ENCODE results near the gene CNGA4. TPM values are rescaled to one million over a fixed set of nuclear protein-coding genes. Genes with fewer than 3 reads are reported as not detected.

Gene CNGA4
- total and polyA plus RNA-seq, 2 of the 4 experiments (the other 2 are of a cell fraction): under 0.01 to 0.12 TPM

DNA sequence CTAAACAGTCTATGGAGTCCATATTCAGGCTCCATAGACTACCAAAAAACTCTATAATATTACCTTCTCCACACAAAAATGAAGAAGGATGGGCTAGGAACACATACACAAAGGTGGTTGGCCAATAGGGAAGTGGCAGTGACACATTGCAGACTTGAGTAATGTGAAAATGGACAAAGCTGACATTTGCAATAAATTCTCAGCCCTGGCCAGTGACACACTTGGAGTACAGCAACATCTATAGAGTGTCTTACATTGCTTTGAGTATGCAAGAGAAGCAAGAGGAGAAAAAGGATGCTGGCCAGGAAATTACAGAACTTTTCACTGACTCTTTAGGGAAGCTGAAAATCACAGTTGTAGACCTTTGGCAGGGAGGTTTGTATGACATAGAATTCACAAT is 47.1 kb upstream of the CNGA4 start:
- intact Hi-C loops (cut with micrococcal nuclease): no loop called here
- no peaks in the 10 kb centered on the region for H3K9me3 ChIP-seq (ENCODE audit: control insufficient read depth, insufficient read depth, low read length)
- H3K4ac ChIP-seq (ENCODE audit: low read depth, low read length): no peak overlapping the region
- dilution Hi-C loops (cut with HindIII; ENCODE audit: low sequenced_read_pairs, unreplicated experiment): no loop called here
- no peaks in the 10 kb centered on the region for H3K36me3 ChIP-seq (ENCODE audit: control insufficient read depth, insufficient read depth, low read length)
- DNase-seq: no peak
- no peaks in the 10 kb centered on the region for H3K79me1 ChIP-seq (ENCODE audit: low read depth in 1 of 2, low read length in 2 of 2)
- ChIA-PET CTCF (no interaction called here), POLR2A (ENCODE audit: unreplicated experiment) (no interaction called here)
- H4K91ac ChIP-seq (ENCODE audit: insufficient read depth, low read depth, low read length): no peak overlapping the region
- no peak overlapping the region for H3K18ac ChIP-seq (ENCODE audit: low read depth, low read length)
- no peak overlapping the region for H3K23ac ChIP-seq (ENCODE audit: low read depth, low read length)
- H3K56ac ChIP-seq (ENCODE audit: extremely low read depth, insufficient read depth, low read length): no peak overlapping the region
- no peak overlapping the region for H3K27ac ChIP-seq (ENCODE audit: insufficient read depth, low read length)
- no peak overlapping the region for H4K8ac ChIP-seq (ENCODE audit: low read depth in 2 of 2, low read length in 2 of 2)
- no peak overlapping the region for H2AK9ac ChIP-seq (replicated peaks; ENCODE audit: low read depth, low read length, poor library complexity)
- peaks cover 1% of the 10 kb centered on the region; the same call in 1 of the 2 replicates for H3K27me3 ChIP-seq (ENCODE audit: control insufficient read depth, insufficient read depth, low read length)
- TF ChIP-seq CEBPB (IDR thresholded peaks at IDR 0.05; ENCODE audit: low read depth, low read length) (no peak), MXI1 (IDR thresholded peaks at IDR 0.05; ENCODE audit: borderline replicate concordance, low read depth, low read length) (no peak), ELK1 (IDR thresholded peaks at IDR 0.05; ENCODE audit: borderline replicate concordance, low read depth, low read length) (no peak), MAFK (IDR thresholded peaks at IDR 0.05; ENCODE audit: low read depth, low read length) (no peak), RFX5 (IDR thresholded peaks at IDR 0.05; ENCODE audit: low read depth, low read length) (no peak), RCOR1 (IDR thresholded peaks at IDR 0.05; ENCODE audit: insufficient replicate concordance, low read length) (no peak)
- TF ChIP-seq, protein P1, sequence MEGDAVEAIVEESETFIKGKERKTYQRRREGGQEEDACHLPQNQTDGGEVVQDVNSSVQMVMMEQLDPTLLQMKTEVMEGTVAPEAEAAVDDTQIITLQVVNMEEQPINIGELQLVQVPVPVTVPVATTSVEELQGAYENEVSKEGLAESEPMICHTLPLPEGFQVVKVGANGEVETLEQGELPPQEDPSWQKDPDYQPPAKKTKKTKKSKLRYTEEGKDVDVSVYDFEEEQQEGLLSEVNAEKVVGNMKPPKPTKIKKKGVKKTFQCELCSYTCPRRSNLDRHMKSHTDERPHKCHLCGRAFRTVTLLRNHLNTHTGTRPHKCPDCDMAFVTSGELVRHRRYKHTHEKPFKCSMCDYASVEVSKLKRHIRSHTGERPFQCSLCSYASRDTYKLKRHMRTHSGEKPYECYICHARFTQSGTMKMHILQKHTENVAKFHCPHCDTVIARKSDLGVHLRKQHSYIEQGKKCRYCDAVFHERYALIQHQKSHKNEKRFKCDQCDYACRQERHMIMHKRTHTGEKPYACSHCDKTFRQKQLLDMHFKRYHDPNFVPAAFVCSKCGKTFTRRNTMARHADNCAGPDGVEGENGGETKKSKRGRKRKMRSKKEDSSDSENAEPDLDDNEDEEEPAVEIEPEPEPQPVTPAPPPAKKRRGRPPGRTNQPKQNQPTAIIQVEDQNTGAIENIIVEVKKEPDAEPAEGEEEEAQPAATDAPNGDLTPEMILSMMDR (conservative IDR thresholded peaks at IDR 0.05; ENCODE audit: low read depth, low read length): no peak
- H2BK20ac ChIP-seq (ENCODE audit: low read depth, low read length): no peak overlapping the region
- H3K14ac ChIP-seq (replicated peaks; ENCODE audit: low read depth, low read length): no peak overlapping the region
- no peaks in the 10 kb centered on the region for H4K20me1 ChIP-seq (ENCODE audit: insufficient read depth, low read length)
- no peak overlapping the region for H2BK5ac ChIP-seq (ENCODE audit: low read depth, low read length, poor library complexity, severe bottlenecking)
- no peak overlapping the region for H3K9ac ChIP-seq (ENCODE audit: low read depth, low read length)
- H3K4me1 ChIP-seq (ENCODE audit: control insufficient read depth, insufficient read depth, low read length): no peaks in the 10 kb centered on the region
- no peak overlapping the region for H2BK120ac ChIP-seq (ENCODE audit: low read depth, low read length)
- no peaks in the 10 kb centered on the region for H3K9me1 ChIP-seq (ENCODE audit: insufficient read depth, low read length)
- no peak overlapping the region for H3K4me3 ChIP-seq (ENCODE audit: insufficient read depth, low read depth, low read length)
- no peak overlapping the region for H3K4me2 ChIP-seq (ENCODE audit: low read depth, low read length)
- H2BK15ac ChIP-seq (ENCODE audit: low read depth, low read length): no peak overlapping the region
- H2AFZ ChIP-seq (replicated peaks; ENCODE audit: low read length, poor library complexity): no peak overlapping the region
- ATAC-seq (ENCODE audit: low read depth): no peak
- H2AK5ac ChIP-seq (ENCODE audit: low read depth, low read length): no peak overlapping the region
- in situ Hi-C loops (cut with MboI; ENCODE audit: low sequenced_read_pairs): no loop called here
- no peak overlapping the region for H4K5ac ChIP-seq (ENCODE audit: low read depth, low read length)
- no TSS peak for BruUV-seq (replicated peaks)
